Smooth muscle cell (in vitro differentiated cells): Measurements from ENCODE around the gene PACRG. TPM values are rescaled to one million over a fixed set of nuclear protein-coding genes. Genes with fewer than 3 reads are reported as not detected.

Experiments used
- DNase-seq: peaks from one replicate; lab custom pipeline; 2025; ENCODE audit not compliant: unreplicated experiment; lab: John Stamatoyannopoulos, UW
- H2AFZ ChIP-seq: fragments of 200-600 bp; sonication (generic); 2 replicates; pipeline ENCODE4 v1.6.0; 2016; ENCODE audit warnings: antibody characterized with exemption, low read depth, mild to moderate bottlenecking
- H3F3A ChIP-seq: fragments of 200-600 bp; sonication (generic); 2 replicates; pipeline ENCODE4 v1.6.0; 2017; ENCODE audit warnings: antibody characterized with exemption, low read depth
- H3K27ac ChIP-seq: fragments of 200-600 bp; sonication (generic); 2 replicates; pipeline ENCODE4 v1.5.1; 2016; ENCODE audit warnings: low read depth, mild to moderate bottlenecking
- H3K27me3 ChIP-seq: fragments of 200-600 bp; sonication (generic); 2 replicates; pipeline ENCODE4 v1.6.1; 2016; ENCODE audit warnings: low read depth, mild to moderate bottlenecking
- H3K36me3 ChIP-seq: fragments of 200-600 bp; sonication (generic); 2 replicates; pipeline ENCODE4 v1.5.1; 2016; ENCODE audit warnings: low read depth
- H3K4me1 ChIP-seq: fragments of 200-600 bp; sonication (generic); 2 replicates; pipeline ENCODE4 v1.5.1; 2016; ENCODE audit warnings: low read depth
- H3K4me2 ChIP-seq: fragments of 200-600 bp; sonication (generic); 2 replicates; pipeline ENCODE4 v1.6.0; 2016; ENCODE audit warnings: mild to moderate bottlenecking
- H3K4me3 ChIP-seq: fragments of 200-600 bp; sonication (generic); 2 replicates; pipeline ENCODE4 v1.5.1; 2016; ENCODE audit warnings: mild to moderate bottlenecking
- H3K79me2 ChIP-seq: fragments of 200-600 bp; sonication (generic); 2 replicates; pipeline ENCODE4 v1.6.0; 2016; ENCODE audit warnings: low read depth, mild to moderate bottlenecking
- H3K9ac ChIP-seq: fragments of 200-600 bp; sonication (generic); 2 replicates; pipeline ENCODE4 v1.6.0; 2016; ENCODE audit warnings: low read depth
- H3K9me3 ChIP-seq: fragments of 200-600 bp; sonication (generic); replicated peaks from 2 replicates; pipeline ENCODE4 v1.5.1; 2016; ENCODE audit warnings: low read depth
- H4K20me1 ChIP-seq: fragments of 200-600 bp; sonication (generic); 2 replicates; pipeline ENCODE4 v1.6.0; 2016; ENCODE audit warnings: low read depth
- WGBS: methylation state at CpG from one replicate; pipeline ENCODE4 v1.1.7; 2016; ENCODE audit warnings: low lambda C conversion rate; 5-methylcytosine and 5-hydroxymethylcytosine counted together
- polyA plus RNA-seq: library from polyadenylated mRNA; unstranded; fragments of >200 nt; fragmentation: Nextera tagmentation; extraction: Ambion mirVana; gene quantifications from 2 replicates; pipeline ENCODE4 v1.2.1, GENCODE V29; 2016
- total RNA-seq: library from RNA; depleted of rRNA; stranded (reverse); fragments of >200 nt; gene quantifications from 2 replicates; pipeline ENCODE4 v1.2.3, GENCODE V29; 2014
- TF ChIP-seq, protein P1 (sequence below): fragments of 200-600 bp; sonication (generic); IDR thresholded peaks from 2 replicates; pipeline ENCODE4 v1.5.1; 2017; ENCODE audit warnings: borderline replicate concordance, mild to moderate bottlenecking, antibody characterized with exemption; ENCODE audit not compliant: insufficient read depth, poor library complexity, severe bottlenecking

The PACRG gene
- total and polyA plus RNA-seq, 2 experiments from 2014 or later: not detected

DNA sequence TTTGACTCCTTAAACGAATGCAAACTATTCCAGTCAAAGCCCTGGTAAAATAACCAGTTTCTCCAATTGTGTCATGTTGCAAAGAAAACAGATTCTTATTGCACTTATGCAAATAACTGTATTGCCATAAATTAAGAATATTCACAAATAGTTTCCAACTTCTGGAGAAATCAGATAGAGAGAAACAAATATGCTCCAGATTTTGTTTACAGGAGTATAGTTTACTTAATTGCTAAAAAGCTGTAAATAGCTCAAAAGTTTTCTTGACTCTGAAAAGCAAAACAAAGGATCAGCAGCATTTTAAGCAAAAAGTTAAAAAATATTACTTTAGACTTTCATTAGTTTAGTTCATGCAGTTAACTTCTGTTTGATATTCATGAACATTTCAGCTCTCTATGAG is 304.2 kb downstream of the PACRG start:
- H3K27ac ChIP-seq: no peak overlapping the region
- no peak overlapping the region for H3K4me2 ChIP-seq
- H3K9me3 ChIP-seq: no peaks in the 10 kb centered on the region
- H4K20me1 ChIP-seq: no peaks in the 10 kb centered on the region
- H2AFZ ChIP-seq: no peak overlapping the region
- 77% methylated on average over 1 of the region's 1 CpG for WGBS
- H3K4me1 ChIP-seq: no peaks in the 10 kb centered on the region
- DNase-seq: no peak
- no peaks in the 10 kb centered on the region for H3K36me3 ChIP-seq
- no peaks in the 10 kb centered on the region for H3K79me2 ChIP-seq
- TF ChIP-seq, protein P1, sequence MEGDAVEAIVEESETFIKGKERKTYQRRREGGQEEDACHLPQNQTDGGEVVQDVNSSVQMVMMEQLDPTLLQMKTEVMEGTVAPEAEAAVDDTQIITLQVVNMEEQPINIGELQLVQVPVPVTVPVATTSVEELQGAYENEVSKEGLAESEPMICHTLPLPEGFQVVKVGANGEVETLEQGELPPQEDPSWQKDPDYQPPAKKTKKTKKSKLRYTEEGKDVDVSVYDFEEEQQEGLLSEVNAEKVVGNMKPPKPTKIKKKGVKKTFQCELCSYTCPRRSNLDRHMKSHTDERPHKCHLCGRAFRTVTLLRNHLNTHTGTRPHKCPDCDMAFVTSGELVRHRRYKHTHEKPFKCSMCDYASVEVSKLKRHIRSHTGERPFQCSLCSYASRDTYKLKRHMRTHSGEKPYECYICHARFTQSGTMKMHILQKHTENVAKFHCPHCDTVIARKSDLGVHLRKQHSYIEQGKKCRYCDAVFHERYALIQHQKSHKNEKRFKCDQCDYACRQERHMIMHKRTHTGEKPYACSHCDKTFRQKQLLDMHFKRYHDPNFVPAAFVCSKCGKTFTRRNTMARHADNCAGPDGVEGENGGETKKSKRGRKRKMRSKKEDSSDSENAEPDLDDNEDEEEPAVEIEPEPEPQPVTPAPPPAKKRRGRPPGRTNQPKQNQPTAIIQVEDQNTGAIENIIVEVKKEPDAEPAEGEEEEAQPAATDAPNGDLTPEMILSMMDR: no peak
- no peak overlapping the region for H3K9ac ChIP-seq
- no peaks in the 10 kb centered on the region for H3F3A ChIP-seq
- no peaks in the 10 kb centered on the region for H3K27me3 ChIP-seq
- no peak overlapping the region for H3K4me3 ChIP-seq

DNA sequence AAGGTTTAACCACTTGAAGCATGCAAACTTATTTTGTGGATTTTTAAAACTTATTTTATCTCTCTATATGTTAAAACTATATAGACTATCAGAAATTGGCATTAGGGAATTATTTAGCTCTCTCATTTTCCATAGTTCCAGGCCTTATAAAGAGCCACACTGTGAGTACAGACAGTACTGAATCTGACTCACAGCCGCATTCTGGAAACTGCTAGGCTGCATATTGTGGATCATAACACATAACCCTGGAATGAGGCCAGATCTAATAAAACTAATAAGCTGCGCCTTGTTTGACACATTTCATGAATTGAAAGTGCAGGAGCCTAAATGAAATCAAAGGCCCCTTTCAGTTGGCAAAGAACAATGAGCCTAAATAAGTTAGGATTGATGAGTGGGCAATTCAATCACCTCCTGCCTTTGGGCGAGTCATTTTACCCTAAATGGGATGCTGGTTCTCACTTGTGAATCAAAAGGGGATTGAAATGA is 308.4 kb downstream of the PACRG start:
- TF ChIP-seq, protein P1: no peak
- WGBS: 78% methylated on average over 3 of the region's 3 CpGs

DNA sequence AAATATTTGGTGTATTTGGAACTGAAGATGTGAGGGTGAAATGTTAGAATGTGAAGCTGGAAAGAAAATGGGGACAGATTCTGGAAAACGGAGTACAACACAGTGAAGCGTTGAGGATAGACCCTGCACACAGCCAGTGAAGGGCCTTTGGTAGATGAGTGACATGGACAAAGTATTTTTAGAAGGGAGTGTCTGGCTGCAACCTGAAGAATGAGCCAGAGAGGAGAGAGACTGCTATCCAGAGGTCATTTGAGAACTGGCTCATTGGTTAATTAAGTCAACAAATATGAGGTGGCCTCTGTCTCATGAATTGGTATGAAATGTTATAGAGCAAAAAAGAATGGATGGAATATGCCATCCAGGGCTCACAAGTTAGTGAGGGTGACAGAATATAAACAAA is 310.5 kb downstream of the PACRG start:
- no peak for DNase-seq
- TF ChIP-seq, protein P1: no peak
- H2AFZ ChIP-seq: no peak overlapping the region
- H3K4me1 ChIP-seq: no peaks in the 10 kb centered on the region
- H3K27me3 ChIP-seq: no peaks in the 10 kb centered on the region
- 86% methylated on average over 2 of the region's 2 CpGs for WGBS
- no peak overlapping the region for H3K27ac ChIP-seq
- no peak overlapping the region for H3K4me3 ChIP-seq
- H3F3A ChIP-seq: no peaks in the 10 kb centered on the region
- no peaks in the 10 kb centered on the region for H3K36me3 ChIP-seq
- no peak overlapping the region for H3K9ac ChIP-seq
- H4K20me1 ChIP-seq: no peaks in the 10 kb centered on the region
- no peaks in the 10 kb centered on the region for H3K79me2 ChIP-seq
- H3K4me2 ChIP-seq: no peak overlapping the region
- no peaks in the 10 kb centered on the region for H3K9me3 ChIP-seq

More for the DNA sequence above, 308.4 kb downstream of the PACRG start:
- no peaks in the 10 kb centered on the region for H4K20me1 ChIP-seq
- H2AFZ ChIP-seq: no peak overlapping the region
- H3K9ac ChIP-seq: no peak overlapping the region
- no peaks in the 10 kb centered on the region for H3K27me3 ChIP-seq
- no peaks in the 10 kb centered on the region for H3K79me2 ChIP-seq
- no peaks in the 10 kb centered on the region for H3K9me3 ChIP-seq
- DNase-seq: no peak
- H3K4me1 ChIP-seq: no peaks in the 10 kb centered on the region
- H3K36me3 ChIP-seq: no peaks in the 10 kb centered on the region
- no peak overlapping the region for H3K4me2 ChIP-seq
- H3F3A ChIP-seq: no peaks in the 10 kb centered on the region
- H3K4me3 ChIP-seq: no peak overlapping the region
- no peak overlapping the region for H3K27ac ChIP-seq

DNA sequence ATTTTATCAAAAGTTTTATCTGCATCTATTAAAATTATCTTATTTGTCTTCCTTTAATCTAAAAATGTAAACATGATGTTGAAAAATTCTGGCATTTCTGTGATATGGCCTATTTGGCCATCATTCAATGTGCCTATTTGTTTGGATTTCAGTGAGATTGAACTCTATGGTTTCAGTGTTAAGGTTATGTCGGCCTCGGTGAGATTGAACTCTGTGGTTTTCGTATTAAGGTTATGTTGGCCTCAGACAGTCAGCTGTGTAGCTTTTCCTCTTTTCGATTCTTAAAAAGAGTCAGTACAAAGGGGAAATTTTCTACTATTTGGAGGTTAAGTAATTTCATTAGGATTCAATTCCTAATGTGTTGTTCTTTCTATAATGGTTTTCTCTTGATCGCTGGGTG is 320.6 kb downstream of the PACRG start:
- H3K4me1 ChIP-seq: no peaks in the 10 kb centered on the region
- no peak overlapping the region for H2AFZ ChIP-seq
- no peaks in the 10 kb centered on the region for H3K36me3 ChIP-seq
- no peaks in the 10 kb centered on the region for H3K27me3 ChIP-seq
- no peak overlapping the region for H3K4me3 ChIP-seq
- 96% methylated on average over 5 of the region's 5 CpGs for WGBS
- no peaks in the 10 kb centered on the region for H3K79me2 ChIP-seq
- no peak overlapping the region for H3K9ac ChIP-seq
- H4K20me1 ChIP-seq: no peaks in the 10 kb centered on the region
- TF ChIP-seq, protein P1: no peak
- DNase-seq: no peak
- no peaks in the 10 kb centered on the region for H3K9me3 ChIP-seq
- H3K4me2 ChIP-seq: no peak overlapping the region
- H3F3A ChIP-seq: no peaks in the 10 kb centered on the region
- no peak overlapping the region for H3K27ac ChIP-seq
